Activated CD4-positive, alpha-beta memory T cell treated with anti-CD3 and anti-CD28 coated beads for 36 hours (primary cell): ENCODE measurements around the gene ZNF57. TPM values are rescaled to one million over a fixed set of nuclear protein-coding genes. Genes with fewer than 3 reads are reported as not detected.
"Not testable (repeated sequence)": the region's sequence is repeated elsewhere in the genome, so short reads cannot be mapped to it uniquely, and the experiment has no call there.

Experiments
- CTCF ChIA-PET: fragments of 350-600 bp; sonication (Branson Sonifier 250); formaldehyde crosslinking; loops from one replicate; lab custom pipeline; 2021; ENCODE audit warnings: antibody characterized with exemption, inconsistent platforms; lab: Charles Lee
- POLR2A ChIA-PET: fragments of 350-600 bp; sonication (Branson Sonifier 250); formaldehyde crosslinking; loops from one replicate; lab custom pipeline; 2021; ENCODE audit warnings: antibody characterized with exemption; lab: Charles Lee
- DNase-seq: peaks from one replicate; pipeline ENCODE4 v3.0.0-alpha.2; 2020
- H3K27ac Mint-ChIP-seq: one replicate; pipeline ENCODE4 v1.8.0; 2021; ENCODE audit warnings: mixed read lengths
- H3K27me3 Mint-ChIP-seq: one replicate; pipeline ENCODE4 v1.8.0; 2021; ENCODE audit warnings: mixed read lengths
- H3K36me3 Mint-ChIP-seq: one replicate; pipeline ENCODE4 v1.8.0; 2021; ENCODE audit warnings: mixed read lengths
- H3K4me1 Mint-ChIP-seq: one replicate; pipeline ENCODE4 v1.8.0; 2021; ENCODE audit warnings: low read depth, mixed read lengths
- H3K4me3 Mint-ChIP-seq: one replicate; pipeline ENCODE4 v1.8.0; 2021; ENCODE audit warnings: mild to moderate bottlenecking, mixed read lengths
- H3K9me3 Mint-ChIP-seq: one replicate; pipeline ENCODE4 v1.8.0; 2021; ENCODE audit warnings: mixed read lengths
- intact Hi-C: fragments of 100-400 bp; cut with micrococcal nuclease; formaldehyde crosslinking; loops from one replicate; pipeline ENCODE4 v1.15.1; 2023
- total RNA-seq, 2 experiments: library from RNA; stranded (reverse); gene quantifications; one replicate each; pipeline ENCODE4 v1.2.3, GENCODE V29; 2021

The ZNF57 gene
- total RNA-seq, 2 experiments from 2014 or later, result 6.7 to 8.3 TPM

DNA sequence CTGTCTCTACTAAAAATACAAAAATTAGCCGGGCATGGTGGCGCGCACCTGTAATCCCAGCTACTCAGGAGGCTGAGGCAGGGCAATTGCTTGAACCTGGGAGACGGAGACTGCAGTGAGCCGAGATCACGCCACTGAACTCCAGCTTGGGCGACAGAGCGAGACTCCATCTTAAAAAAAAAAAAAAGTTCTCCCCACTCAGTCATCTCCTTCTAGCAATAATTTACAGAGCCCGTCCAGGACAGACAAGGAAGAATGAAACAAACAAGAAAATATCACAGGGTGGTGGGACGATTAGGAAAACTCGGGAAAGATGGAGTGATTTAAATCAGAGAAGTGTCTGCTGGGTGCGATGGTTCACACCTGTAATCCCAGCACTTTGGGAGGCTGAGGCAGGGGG is 62.9 kb downstream of the ZNF57 start:
- DNase-seq, H3K36me3 Mint-ChIP-seq, H3K27ac Mint-ChIP-seq, H3K4me3 Mint-ChIP-seq, POLR2A ChIA-PET, H3K9me3 Mint-ChIP-seq, H3K4me1 Mint-ChIP-seq, H3K27me3 Mint-ChIP-seq, intact Hi-C loops: not testable (repeated sequence)
- CTCF ChIA-PET, result interaction anchor here (0.6 to 14.9 kb wide), 7 partner anchors 40 to 199 kb away, joined by 3 to 204 read pairs (median 5); no protein-coding TSS in a partner anchor

DNA sequence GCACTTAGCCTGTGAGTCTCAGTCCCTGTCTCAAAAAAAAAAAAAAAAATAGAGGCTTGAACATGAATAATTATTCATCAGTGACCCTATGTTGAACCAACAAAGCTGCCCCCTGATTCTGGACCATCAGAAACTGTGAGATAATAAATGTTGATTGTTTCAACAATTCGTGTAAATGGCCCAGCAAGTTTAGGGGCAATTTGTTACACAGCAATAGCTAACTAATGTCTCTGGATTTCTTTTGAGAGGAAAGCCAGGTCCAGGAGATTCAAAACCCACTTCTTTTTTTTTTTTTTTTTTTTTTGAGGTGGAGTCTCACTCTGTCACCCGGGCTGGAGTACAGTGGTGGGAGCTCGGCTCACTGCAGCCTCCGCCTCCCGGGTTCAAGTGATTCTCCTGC is 64.1 kb downstream of the ZNF57 start:
- Mint-ChIP-seq H3K4me3 (no peak overlapping the region), H3K36me3 (no peaks in the 10 kb centered on the region), H3K4me1 (peaks cover 2% of the 10 kb centered on the region), H3K27ac (no peak overlapping the region), H3K27me3 (no peaks in the 10 kb centered on the region), H3K9me3 (no peaks in the 10 kb centered on the region)
- ChIA-PET CTCF (interaction anchor here (1.1 to 14.9 kb wide), 4 partner anchors 14 to 162 kb away, joined by 3 to 204 read pairs (median 8); no protein-coding TSS in a partner anchor), POLR2A (no interaction called here)
- intact Hi-C loops, result no loop called here
- no peak for DNase-seq

DNA sequence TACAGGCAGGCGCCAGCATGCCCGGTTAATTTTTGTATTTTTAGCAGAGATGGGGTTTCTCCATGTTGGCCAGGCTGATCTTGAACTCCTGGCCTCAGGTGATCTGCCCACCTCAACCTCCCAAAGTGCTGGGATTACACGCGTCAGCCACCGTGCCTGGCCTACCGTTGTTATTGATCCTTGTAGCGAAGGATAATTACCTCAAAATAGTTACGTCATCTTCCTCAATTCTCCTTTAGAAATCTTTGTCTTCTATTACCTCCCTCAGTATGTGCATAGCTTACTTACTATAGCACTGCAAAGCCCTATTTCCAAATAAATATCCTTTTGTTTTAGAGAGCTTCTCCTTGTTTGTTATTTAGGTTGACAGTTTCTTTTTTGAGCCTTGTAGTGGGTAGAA is 67.2 kb downstream of the ZNF57 start:
- DNase-seq, result no peak
- intact Hi-C loops, result no loop called here
- ChIA-PET CTCF (interaction anchor here (14.9 kb wide), 1 partner anchor 138 kb away, joined by 204 read pairs; no protein-coding TSS in a partner anchor), POLR2A (no interaction called here)
- no peak overlapping the region for H3K4me3 Mint-ChIP-seq
- H3K27me3 Mint-ChIP-seq, result no peaks in the 10 kb centered on the region
- no peaks in the 10 kb centered on the region for H3K9me3 Mint-ChIP-seq
- no peaks in the 10 kb centered on the region for H3K36me3 Mint-ChIP-seq
- H3K4me1 Mint-ChIP-seq, result no peaks in the 10 kb centered on the region
- H3K27ac Mint-ChIP-seq, result no peak overlapping the region

Other genes with a start within 250 kb of the ZNF57 start
- gene GNG7, start 198.2 kb upstream of the ZNF57 start, total RNA-seq, result under 1 TPM; 0.53 to 0.88 TPM
- gene DIRAS1, start 179.6 kb upstream of the ZNF57 start, total RNA-seq, result under 1 TPM in 1 of 2 experiments, not detected in 1; 0.31 TPM
- 10 to 100 TPM; 21.0 to 24.0 TPM for gene SLC39A3, start 160.9 kb upstream of the ZNF57 start, total RNA-seq
- 10 to 100 TPM; 45.6 to 46.2 TPM for gene SGTA, start 117.7 kb upstream of the ZNF57 start, total RNA-seq
- gene THOP1, start 115.4 kb upstream of the ZNF57 start, total RNA-seq, result 100 to 1,000 TPM; 126 TPM
- gene ZNF554, start 81.1 kb upstream of the ZNF57 start, total RNA-seq, result 1 to 10 TPM; 2.0 TPM
- gene ZNF555, start 59.5 kb upstream of the ZNF57 start, total RNA-seq, result 1 to 10 TPM; 3.6 to 3.8 TPM
- not detected for gene ZNF556, start 33.6 kb upstream of the ZNF57 start, total RNA-seq
- gene ZNF77, start 44.0 kb downstream of the ZNF57 start, total RNA-seq, result 1 to 10 TPM; 4.3 to 4.8 TPM
- 1 to 10 TPM; 2.5 to 2.6 TPM for gene TLE6, start 76.6 kb downstream of the ZNF57 start, total RNA-seq
- 1 to 10 TPM; 8.5 to 9.9 TPM for gene TLE2, start 128.4 kb downstream of the ZNF57 start, total RNA-seq
- 100 to 1,000 TPM; 411 to 426 TPM for gene TLE5, start 161.6 kb downstream of the ZNF57 start, total RNA-seq
- gene GNA11, start 193.4 kb downstream of the ZNF57 start, total RNA-seq, result 10 to 100 TPM in 1 of 2 experiments, 1 to 10 TPM in 1; 6.3 to 11.6 TPM
- 10 to 100 TPM; 78.4 to 79.5 TPM for gene GNA15, start 235.1 kb downstream of the ZNF57 start, total RNA-seq